ENCODE data around the gene GMPR2. TPM values are rescaled to one million over a fixed set of nuclear protein-coding genes. Genes with fewer than 3 reads are reported as not detected.
"Not testable (repeated sequence)": the region's sequence is repeated elsewhere in the genome, so short reads cannot be mapped to it uniquely, and the experiment has no call there.

Gene GMPR2
- total RNA-seq, 1 donor from 2014 or later, result 46.5 TPM

DNA sequence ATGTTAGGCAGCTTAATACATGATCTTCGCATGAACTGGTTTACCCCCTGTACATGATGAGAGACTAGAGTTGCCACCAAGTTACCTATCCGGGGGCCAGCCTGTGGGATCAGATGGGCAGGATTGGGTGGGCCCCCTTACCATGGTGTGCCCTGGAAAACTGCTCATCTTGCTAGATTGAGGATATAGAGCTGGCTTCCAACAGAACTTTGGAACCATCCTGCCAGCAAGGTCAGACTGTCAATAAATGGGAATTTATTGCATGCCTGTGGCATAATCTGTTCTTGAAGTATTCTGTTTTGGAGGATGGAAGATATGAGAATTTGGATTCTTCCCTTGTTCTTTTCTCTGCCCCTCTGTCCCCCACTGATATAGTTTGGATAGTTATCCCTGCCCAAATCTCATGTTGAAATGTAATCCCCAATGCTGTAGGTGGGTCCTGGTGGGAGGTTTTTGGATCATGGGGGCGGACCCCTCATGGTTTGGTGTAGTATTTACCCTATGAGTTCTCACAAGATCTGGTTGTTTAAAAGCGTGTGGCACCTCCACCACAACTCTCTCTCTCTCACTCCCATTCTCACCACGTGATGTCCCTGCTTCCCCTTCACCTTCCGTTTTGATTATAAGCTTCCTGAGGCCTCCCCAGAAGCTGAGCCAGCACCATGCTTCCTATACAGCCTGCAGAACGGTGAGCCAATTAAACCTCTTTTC lies 33.8 kb upstream of the GMPR2 start:
- DNase-seq (ENCODE audit: low spot score), result no peak

- DNase-seq (ENCODE audit: low spot score), result not testable (repeated sequence)
Observed at GRCh38 chr14:24202538-24202937, 30.2 kb upstream of the GMPR2 start.

DNA sequence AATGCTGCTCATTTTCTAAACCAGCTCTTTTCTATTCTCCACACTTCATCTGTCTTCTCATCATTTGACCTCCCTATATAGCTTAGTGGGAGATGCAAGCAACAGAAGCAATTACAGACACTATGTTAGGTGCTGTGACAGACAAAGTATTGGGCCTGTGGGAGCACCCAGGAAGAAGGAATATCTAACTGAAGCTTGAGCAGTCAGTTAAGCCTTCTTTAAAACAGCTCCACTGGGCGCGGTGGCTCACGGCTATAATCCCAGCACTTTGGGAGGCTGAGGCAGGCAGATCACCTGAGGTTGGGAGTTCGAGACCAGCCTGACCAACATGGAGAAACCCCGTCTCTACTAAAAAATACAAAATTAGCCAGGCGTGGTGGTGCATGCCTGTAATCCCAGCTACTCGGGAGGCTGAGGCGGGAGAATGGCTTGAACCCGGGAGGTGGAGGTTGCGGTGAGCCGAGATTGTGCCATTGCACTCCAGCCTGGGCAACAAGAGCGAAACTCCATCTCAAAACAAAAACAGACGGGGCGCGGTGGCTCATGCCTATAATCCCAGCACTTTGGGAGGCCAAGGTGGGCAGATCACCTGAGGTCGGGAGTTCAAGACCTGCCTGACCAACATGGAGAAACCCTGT lies 29.4 kb upstream of the GMPR2 start:
- DNase-seq (ENCODE audit: low spot score), result not testable (repeated sequence)

DNA sequence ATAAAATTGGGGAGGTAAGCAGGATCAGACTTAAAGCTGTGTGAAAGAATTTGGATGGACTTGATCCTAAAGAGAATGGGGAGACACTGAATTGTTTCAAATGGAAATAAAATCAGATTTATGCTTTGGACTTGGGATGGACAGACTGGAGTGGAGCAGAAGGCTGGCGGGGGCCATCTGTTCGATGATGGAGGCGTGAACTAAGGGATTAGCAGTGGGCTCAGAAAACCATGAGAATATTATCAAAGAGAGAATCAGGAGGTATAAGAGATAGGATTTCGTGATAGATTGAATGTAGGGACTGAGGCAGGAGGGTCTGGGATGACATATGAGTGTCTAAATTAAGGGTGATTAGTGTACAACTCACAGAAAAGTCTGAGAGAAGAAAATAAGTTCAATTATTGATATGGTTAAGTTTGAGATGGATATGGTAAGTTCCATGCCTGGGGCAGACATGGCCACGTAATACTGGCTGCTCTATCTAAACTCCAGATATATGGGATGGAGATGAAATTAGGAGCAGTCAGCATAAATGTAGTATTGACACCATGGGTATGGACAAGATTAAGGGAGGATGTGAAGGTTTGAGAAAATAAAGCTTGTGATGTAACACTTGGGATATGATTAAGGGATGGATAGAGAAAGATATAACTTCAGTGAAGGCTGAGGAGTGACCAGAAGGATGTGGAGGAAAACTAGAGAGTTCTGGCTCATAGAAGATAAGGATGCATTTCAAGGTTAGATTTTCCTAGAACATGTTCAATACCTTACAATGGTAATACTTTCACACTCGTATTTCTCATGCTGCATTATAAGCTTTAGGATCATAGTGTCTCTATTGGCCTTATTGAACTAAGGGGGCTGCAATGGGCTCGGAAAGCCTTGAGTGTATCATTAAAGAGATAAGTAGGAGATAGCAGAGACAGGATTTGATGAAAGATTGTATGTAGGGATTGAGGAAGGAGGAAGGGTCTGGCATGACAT lies 28.3 kb upstream of the GMPR2 start:
- no peak for DNase-seq (ENCODE audit: low spot score)

DNA sequence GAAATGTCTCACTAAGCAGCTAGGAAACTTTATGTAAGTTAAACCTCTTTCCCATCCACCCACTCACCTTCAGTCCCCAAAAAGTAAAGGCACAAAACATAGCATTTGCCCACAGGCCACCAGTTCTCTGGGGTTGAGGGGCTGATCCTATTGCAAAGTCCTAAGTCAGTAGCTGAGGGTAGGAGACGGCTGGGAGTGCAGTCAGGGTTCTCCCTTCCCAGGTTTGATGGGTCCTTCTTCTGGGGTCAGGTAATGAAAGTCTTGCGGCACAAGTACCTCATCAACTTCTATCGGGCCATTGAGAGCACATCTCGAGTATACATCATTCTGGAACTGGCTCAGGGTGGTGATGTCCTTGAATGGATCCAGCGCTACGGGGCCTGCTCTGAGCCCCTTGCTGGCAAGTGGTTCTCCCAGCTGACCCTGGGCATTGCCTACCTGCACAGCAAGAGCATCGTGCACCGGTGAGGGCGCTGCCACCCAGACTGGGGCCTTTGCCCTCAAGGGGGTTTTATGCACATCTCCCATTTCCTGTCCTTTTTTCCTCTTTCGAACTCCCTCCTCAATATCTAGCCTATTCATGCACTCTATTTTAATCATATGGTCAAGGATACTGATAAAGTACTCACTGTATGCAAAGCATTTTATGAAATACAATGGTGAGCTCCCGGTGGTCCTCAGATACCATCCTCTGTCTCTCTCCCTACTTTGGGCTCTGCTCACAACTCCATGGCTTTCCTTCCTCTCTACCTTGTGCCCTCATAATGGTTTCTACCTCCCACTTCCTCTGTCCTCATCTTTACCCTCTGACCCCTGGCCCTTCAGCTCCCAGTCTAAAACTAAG lies 26.2 kb upstream of the GMPR2 start:
- no peak for DNase-seq (ENCODE audit: low spot score)

DNA sequence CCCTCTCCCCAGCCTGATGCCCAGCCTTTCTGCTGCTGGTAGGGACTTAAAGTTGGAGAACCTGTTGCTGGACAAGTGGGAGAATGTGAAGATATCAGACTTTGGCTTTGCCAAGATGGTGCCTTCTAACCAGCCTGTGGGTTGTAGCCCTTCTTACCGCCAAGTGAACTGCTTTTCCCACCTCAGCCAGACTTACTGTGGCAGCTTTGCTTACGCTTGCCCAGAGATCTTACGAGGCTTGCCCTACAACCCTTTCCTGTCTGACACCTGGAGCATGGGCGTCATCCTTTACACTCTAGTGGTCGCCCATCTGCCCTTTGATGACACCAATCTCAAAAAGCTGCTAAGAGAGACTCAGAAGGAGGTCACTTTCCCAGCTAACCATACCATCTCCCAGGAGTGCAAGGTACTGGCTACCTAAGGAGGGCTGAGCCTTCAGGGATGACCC lies 25.6 kb upstream of the GMPR2 start:
- DNase-seq (ENCODE audit: low spot score), result no peak

- no peak for DNase-seq (ENCODE audit: low spot score)
Observed at GRCh38 chr14:24207625-24208024, 25.1 kb upstream of the GMPR2 start.

DNA sequence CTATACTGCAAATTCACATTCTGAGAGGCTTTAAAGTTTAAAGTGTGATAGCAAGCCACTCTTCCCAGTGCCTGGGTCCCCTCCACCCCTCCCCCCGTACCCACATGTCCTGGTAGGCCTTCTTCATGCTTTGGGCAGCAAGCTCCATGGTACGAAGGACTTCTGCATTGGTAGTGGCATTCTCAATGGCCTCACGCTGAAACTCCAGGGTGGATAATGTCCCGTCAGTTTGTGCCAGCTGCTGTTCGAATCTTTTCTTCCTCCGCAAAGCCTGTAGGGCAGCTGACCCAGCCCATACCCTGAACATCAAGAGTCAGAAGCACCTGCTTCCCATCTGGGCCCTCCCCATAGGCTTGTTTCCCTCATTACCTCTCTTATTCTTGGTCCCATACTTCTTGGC lies 21.4 kb upstream of the GMPR2 start:
- no peak for DNase-seq (ENCODE audit: low spot score)

DNA sequence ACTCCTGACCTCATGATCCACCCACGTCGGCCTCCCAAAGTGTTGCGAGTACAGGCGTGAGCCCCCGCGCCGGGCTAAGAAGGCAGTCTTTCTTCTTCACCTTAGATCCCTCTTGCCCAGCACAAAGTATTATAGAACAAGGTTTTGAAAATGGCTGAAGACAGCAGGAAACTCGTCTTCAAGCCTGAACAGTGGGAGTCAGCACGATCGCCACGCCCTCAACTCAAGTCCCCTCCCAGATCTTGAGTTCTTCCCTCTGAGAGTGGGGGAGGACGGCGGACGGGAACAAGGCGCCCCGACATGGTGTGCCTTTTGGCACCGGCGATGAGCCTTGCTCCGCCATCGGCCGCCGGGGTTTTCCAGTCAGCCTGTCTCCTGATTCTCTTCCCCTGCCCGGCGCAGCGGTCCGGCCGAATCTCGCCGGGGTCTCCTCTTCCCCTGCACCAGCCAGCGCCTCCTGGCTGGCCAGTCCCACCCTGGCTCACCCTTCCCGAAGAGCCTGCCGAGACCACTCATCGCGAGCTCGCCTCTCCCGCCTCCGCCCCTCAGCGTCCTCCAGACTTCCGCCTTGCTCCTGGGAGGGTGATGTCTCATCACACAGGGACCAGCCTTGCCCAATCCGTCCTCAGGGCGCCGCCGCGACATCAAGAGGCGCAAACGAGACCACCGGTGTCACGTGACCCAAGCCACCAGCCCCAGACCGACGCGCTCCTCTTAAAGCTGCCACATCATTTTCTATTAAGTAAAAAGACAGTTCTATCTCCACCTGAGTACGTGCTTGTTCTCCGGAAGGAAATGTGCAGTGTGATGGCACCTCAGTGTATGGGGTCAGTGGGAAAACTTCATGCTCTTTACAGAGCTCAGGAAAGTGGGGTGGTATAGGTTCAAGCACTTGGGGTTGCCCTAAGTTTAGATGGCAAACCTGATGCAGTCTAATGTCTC lies 19.5 kb upstream of the GMPR2 start, which contains the start of gene CHMP4A:
CHMP4A (minus strand) TSS at position 565 of the 942 bp plus-strand sequence; CDS start at position 516, 49 bp downstream.
- peak; percentile 98 for DNase-seq (ENCODE audit: low spot score)

DNA sequence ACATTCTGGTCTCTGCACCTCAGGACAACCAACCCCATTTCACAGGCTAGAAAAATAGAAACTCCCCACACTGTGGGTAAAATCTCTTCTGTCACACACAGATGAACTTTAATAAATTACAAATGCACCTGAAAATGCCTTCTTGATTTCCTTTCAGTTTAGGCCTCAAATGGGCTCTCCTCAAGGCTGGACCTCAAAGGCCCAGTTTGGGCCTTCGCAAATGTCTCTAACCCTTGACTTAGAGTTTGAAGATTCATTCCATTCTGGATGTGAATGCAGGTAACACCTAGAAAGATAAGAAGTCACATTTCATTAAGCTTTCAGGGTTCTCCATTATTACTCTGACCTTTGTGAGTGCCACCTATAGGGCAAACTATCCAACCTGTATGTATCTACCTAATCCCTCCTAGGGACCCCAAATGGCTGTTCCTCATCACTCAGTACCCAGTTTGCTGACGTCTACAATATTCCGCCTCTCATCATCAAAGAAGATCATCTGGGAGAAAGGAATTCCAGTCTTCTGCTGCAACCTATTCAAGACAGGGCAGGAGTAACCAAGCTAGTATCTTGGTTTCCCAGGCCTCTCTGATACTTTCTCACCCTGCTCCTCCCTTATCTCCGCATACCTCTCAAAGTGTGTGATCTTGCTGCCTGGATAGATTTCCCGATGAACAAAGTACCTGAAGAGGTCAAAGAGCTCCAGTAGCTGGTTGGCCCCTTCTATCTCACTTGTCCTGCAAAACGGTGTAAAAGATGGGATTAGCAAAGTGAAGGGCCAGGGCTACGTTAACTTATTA lies 18.7 kb upstream of the GMPR2 start:
- DNase-seq (ENCODE audit: low spot score), result no peak

GRCh38 chr14:24215495-24216344 lies 17.0 kb upstream of the GMPR2 start, which contains the start of gene MDP1:
TSS of gene MDP1 (minus strand) at chr14:24216066. CDS start at chr14:24215955, 111 bp downstream.
- peak; percentile 93 for DNase-seq (ENCODE audit: low spot score)

GRCh38 chr14:24216345-24216699 lies 16.4 kb upstream of the GMPR2 start:
- DNase-seq (ENCODE audit: low spot score), result no peak

- DNase-seq (ENCODE audit: low spot score), result not testable (repeated sequence)
Observed at GRCh38 chr14:24216876-24217275, 15.9 kb upstream of the GMPR2 start.

DNA sequence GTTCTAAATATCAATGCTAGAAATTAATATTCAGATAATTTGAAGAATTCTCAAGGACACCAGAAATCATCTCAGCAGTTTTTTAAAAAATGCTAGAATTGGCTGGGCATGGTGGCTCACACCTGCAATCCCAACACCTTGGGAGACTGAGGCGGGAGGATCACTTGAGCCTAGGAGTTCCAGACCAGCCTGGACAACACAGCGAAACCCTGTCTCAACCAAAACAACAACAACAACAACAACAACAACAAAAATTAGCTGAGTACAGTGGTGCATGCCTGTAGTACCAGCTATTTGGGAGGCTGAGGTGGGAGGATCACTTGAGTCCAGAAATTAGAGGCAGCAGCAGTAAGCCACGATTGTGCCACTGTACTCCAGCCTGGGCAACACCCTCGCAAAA lies 13.6 kb upstream of the GMPR2 start:
- DNase-seq (ENCODE audit: low spot score), result no peak

DNA sequence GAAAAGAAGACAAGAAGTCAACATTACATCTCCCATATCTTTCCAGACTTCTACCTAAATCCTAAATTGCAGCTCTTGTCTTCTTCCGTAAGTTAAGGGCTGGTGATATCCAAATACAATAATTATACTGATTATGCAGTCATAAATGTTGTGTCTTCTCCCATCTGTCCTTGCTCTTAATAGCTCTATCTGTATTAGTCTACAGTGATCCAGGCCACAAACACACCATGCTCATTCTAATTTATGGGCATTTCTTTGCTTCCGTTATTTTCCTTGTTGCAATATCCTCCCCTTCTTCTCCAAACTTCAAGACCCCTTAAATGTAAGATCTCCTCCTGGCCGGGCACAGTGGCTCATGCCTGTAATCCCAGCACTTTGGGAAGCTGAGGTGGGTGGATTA lies 13.2 kb upstream of the GMPR2 start:
- DNase-seq (ENCODE audit: low spot score), result no peak

GRCh38 chr14:24222987-24223386 lies 9.7 kb upstream of the GMPR2 start:
- DNase-seq (ENCODE audit: low spot score), result peak; percentile 28

- DNase-seq (ENCODE audit: low spot score), result peak; percentile 12
Observed at GRCh38 chr14:24224618-24225071, 8.1 kb upstream of the GMPR2 start.

DNA sequence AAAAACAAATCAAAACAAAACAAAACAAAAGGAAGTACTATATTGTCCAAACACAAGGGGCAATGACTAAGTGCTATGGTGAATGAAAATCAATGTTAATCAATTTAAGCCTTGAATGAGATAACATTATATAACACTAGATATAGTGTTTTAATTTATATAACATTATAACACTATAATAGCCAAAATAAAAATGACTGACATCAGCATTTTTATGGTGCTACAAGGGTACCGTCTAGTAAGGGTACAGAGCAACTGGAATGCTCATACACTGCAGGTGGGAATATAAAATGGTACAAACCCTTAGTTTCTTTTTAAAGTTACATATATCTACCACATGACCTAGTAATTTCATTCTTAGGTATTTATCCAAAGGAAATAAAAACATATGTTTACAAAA lies 6.3 kb upstream of the GMPR2 start:
- no peak for DNase-seq (ENCODE audit: low spot score)
